KOPT-K1 (cell line): ENCODE measurements around the gene TRIM31.

ENCODE experiments used
- H3K27ac ChIP-seq: fragments of 200-600 bp; sonication (generic); 2 replicates; pipeline ENCODE4 v1.5.1; 2016; ENCODE audit warnings: antibody characterized with exemption, mild to moderate bottlenecking, low read depth, low read length; ENCODE audit not compliant: poor library complexity, severe bottlenecking
- H3K36me3 ChIP-seq: fragments of 200-600 bp; sonication (generic); 2 replicates; pipeline ENCODE4 v1.5.1; 2017; ENCODE audit warnings: antibody characterized with exemption, mild to moderate bottlenecking, low read length, moderate library complexity; ENCODE audit not compliant: insufficient read depth
- H3K9me3 ChIP-seq: fragments of 200-600 bp; sonication (generic); 2 replicates; pipeline ENCODE4 v1.5.1; 2017; ENCODE audit warnings: antibody characterized with exemption, low read length, mild to moderate bottlenecking; ENCODE audit not compliant: insufficient read depth, poor library complexity, severe bottlenecking

The TRIM31 gene

DNA sequence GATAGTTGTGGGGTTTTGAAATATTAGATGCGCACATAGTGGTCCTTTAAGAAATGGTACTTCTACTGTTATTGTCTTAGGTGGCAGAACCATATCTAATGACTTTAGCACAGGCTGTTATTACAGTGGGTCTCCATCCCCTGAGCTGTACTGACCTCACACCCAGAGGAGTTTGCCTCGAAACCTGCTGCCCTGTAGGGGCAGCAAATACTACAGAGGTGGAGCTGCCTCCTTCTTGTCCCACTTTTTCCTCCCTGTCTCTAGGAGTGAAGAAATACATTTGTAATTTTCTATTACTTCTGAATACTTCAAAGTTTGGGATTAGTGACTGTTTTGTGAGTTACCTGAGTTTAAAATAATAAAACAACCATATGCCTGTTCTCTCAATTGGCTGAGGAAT lies 8.2 kb downstream of the TRIM31 start:
- no peak overlapping the region for H3K27ac ChIP-seq
- no peaks in the 10 kb centered on the region for H3K36me3 ChIP-seq
- H3K9me3 ChIP-seq: no peaks in the 10 kb centered on the region

DNA sequence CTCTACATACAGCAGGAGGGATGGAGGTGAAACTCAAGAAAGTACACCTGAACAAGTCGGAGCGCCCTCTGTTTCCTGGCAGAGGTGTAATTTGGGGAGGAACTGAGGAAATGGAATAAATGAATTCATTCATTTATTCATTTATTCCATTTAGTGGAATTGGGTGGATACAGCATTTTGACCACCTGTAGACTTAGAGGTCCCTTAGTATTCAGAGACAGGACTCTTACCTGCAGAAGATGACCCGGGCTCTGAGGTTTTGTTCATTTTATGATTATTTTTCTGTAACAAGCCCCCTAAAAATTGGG lies 9.1 kb downstream of the TRIM31 start:
- H3K9me3 ChIP-seq: no peaks in the 10 kb centered on the region
- no peaks in the 10 kb centered on the region for H3K36me3 ChIP-seq

DNA sequence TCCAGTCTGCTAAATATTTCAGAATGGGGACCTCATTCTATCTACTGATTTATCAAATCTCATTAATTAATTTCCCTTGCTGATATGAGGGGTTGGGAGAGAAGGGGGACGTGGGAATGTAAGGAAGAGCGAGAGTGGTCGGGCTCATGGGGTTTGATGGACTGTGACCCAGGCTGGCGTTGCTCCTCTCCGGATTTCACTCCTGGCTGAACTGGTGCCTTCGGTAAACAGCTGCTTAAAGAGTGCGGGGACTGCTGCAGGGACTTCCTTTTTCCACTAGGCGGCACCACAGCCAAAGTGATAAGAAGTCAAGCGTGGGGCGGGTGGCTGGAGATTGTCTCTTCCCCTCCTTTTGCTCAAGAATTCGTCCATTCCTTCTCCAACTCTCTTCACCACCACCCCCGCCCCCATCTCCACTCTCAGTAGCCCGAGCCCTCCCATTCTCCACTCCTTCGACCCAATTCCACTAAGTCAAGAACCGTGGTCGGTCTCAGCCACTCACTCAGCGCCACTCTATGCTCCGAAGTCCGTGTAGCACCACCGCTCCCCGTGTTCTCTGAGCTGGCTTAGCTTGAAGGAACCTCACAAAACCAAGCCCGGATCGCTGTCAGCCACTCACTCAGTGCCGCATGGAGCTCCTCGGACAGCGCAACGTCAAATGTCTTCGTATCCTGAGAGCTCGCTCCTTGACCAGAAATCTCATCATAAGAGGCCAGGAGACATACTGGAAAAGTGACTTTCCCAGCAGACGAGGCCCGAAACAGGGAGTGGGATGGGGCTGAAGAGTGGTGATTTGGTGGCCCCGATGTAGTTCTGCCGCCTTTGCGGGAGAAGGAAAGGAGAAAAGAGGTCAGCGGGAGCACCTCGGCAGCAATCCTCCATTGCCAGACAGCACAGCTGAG lies 9.7 kb downstream of the TRIM31 start:
- Histone ChIP-seq H3K36me3 (no peaks in the 10 kb centered on the region), H3K27ac (no peak overlapping the region), H3K9me3 (no peaks in the 10 kb centered on the region)

More for the DNA sequence above, 9.1 kb downstream of the TRIM31 start:
- H3K27ac ChIP-seq: no peak overlapping the region

DNA sequence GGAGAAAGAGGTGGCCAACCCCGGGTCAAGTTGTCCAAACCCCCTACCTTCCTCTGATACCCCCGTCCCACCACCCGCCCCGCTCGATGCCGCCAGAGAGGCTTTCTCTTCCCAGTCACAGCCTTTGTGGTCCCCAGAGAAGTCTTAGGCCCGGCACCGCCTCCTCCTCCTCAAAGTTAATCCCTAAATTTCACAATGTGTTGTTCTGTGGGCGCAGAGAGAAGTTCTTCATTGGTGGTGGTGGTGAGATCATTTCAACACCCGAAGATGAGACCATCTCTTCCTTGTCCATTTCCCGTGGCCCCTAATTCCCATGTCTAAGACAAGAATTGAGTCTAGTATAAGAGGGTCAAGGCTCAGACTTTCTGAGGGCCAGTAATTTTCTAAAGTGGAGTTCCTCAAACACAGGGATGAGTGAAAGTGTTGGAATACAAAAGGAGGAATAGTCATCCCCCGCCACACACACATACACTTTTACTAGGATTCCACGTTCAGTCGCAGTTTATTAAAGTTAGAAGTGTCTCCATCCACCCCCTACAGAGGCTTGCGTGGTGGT lies 10.4 kb downstream of the TRIM31 start:
- Histone ChIP-seq H3K27ac (no peak overlapping the region), H3K36me3 (no peaks in the 10 kb centered on the region), H3K9me3 (no peaks in the 10 kb centered on the region)

DNA sequence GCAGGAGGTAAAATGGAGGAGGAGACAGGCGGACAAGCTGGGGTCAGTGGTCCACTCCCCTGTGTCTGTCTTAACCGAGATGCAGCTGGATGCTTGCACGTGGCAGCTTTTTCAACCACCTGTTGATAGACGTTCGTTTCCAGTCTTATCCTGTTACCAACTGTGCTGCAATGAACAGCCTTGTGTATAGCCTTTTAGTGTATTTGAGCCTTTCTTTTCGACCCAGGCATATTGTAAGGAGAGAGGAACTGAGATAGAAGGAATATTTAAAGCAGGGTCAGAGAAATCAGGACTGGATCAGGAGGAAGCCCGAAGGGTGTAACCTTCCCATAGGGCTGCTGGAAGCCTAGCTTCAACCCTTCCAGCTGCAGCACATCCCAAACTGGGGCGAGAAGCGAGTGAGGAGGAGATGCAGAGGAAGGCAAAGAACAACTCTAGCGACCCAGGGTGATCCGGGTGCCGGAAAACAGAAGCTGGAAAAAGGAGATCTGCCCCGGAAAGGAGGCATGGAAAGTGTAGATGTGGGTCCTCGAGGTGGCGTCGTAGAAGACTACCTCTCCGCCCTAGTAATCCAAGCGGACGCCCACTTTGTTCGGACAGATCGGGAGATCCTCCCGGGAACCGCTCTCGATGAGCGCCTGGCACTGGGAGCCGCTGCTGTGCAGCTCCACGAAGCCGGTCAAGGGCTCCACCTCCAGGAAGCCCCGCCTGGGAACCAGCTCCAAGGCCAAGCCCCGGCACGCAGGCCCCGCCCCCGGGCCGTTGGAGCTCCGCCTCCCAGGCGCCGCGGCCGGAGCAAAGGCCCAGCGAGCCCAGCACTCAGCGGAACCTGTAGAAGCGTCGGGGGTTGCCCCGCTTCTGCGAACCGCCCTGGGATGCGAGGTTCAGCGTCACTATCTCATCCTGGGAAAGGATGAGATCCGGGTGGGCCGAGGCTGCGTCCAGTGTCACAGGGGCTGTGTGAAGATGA lies 11.2 kb downstream of the TRIM31 start:
- Histone ChIP-seq H3K36me3 (no peaks in the 10 kb centered on the region), H3K9me3 (no peaks in the 10 kb centered on the region), H3K27ac (no peak overlapping the region)

DNA sequence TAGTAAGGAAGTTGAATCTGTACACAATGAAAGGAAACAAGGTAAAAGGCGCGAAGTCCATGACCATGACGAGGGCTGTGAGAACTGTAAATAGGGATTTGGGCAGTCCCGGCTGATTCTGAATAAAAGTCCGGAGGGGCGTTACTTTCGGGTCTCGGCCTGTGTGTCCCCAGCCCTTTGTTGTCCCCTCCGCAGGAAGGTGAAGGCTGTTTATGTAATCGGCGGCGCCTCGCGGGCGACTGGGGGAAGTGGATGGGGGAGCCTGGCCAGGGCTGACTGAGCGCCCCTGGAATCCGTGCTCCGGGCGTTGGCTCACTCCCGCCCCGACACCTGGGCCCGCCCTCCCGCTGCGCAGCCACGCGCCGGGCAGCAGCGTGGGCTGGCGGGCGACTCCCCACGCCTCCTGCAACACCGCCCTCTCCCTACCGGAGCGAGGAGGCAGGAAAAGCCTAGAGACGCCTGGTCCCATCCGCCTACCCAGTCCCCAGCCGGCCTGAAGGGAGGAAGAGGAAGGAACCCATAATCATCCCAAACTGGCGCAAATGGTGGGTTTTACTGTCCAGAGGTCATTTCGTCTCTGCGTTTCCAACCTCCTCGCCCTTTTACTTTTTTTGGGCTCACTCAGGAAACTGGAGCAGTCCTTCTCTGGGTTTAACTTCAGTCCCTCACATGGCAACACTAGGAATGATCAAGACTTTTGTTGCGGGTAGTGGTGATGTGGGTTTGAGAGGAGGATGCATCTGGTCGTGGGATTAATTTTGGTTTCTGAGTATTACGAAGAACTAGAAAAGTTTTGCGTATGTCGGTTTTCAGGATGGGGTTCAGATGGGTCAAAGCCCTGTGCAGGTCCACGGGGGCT lies 12.1 kb downstream of the TRIM31 start:
- Histone ChIP-seq H3K27ac (no peak overlapping the region), H3K36me3 (no peaks in the 10 kb centered on the region)

DNA sequence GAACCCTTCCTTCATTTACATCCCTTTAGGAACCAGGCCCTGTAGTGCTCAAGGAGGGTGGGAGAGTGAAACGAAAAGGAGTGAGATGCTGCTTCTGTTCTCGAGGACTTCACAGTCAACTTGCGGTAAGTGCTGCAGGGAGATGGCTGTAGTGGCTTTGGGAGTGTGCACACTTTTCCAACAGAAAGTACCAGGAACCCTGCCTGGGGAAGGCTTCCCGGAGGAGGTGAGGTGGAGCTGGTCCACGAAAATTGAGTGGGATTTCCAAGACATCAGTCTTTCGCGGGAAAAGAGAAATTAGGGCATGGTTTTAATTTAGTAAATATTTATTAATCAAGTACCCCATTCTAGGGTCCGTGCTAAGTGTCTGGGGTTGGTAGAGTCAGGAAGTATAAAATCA lies 12.7 kb downstream of the TRIM31 start:
- no peaks in the 10 kb centered on the region for H3K36me3 ChIP-seq
- H3K9me3 ChIP-seq: no peaks in the 10 kb centered on the region
- H3K27ac ChIP-seq: no peak overlapping the region

More for the DNA sequence above, 12.1 kb downstream of the TRIM31 start:
- H3K9me3 ChIP-seq: no peaks in the 10 kb centered on the region

DNA sequence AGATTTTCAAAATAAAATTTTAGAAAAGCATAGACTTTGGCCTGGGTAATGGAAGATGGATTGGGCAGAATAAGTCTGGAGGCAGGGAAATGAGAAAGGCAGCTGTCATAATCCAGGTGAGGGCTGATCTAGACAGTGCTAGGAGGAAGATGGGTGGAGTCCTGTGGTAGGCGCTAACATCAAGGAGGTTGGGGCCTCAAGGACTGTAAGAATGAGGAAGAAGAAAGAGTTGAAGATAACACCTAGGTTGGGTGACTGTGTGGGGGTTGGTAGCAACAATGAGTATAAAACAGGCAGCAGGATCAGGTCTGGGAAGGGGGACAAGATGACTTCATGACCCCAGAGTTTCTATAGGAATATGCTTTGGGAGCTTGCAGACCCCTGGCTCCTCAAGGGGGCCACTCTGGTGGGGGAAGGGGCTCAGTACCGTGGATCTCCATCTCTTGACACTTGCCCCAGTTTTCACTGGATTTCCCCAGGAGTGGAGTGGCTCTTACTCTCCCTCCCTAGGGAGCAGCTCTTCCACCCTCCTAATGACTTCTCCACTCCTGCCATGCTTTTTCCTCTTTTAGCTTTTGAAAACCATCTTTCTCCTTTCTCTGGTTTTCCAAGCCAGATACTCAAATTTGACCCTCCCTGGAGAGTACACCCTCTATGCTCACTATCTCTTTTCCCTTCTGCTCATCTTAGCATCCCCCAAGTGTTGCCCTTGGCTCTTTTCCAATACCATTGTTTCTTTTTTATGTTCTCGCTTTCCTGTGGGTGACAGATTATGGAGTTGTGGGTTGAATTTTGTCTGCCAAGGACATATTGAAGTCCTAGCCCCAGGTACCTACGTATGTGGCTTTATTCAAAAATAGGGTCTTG lies 14.8 kb downstream of the TRIM31 start:
- Histone ChIP-seq H3K9me3 (no peaks in the 10 kb centered on the region), H3K27ac (no peak overlapping the region), H3K36me3 (no peaks in the 10 kb centered on the region)

DNA sequence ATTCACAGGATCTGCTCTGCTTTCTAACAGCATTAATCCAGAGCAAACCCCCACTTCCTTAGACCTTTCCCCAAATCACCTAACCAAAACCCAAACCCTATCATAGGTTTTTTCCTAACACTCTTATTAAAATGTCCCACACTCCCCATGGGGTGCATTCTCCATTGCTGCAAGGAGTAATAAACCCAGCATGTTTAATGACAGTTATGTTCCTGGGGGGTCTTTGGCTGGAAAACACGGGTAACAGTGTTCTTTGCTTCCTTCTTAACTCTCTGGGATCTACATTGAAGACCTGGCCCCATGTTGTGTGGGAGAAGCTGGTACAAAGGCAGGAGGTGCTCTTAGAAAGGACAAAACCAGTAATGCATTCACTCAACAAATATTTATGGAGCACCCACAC lies 16.1 kb downstream of the TRIM31 start:
- Histone ChIP-seq H3K9me3 (no peaks in the 10 kb centered on the region), H3K27ac (no peak overlapping the region), H3K36me3 (no peaks in the 10 kb centered on the region)

DNA sequence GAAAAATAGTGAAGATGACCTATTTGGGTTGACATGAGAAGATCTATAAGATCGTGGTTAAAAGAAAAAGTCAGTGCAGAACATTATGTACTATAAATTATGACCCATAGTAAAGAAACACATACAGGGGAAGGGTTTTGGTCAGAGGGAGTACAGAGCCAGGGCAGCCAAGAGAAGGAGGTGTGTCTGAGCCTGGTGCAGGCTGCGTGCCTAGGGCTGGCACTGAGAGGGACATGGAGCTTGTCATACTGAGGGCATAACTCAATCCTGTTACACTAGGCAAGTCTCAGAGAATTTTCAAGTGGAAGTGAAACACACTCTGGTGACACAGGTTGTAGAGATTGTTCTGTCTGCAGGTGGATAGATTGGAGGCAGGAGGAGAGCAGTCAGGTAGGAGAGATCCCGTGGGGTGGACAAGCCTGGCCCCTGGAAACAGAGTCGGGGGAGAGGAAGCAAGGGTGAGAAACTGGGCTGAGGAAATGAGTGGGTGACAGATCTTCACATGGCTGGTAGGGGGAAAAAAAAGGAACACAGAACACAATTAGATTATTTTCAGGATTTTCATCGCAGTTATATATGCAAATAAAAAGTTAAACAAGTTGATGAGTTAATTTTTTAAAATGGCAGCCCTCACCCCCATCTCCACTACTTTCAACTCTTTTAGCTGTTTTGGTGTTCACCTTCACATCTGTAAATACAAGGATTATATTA lies 18.8 kb downstream of the TRIM31 start:
- Histone ChIP-seq H3K27ac (no peak overlapping the region), H3K36me3 (no peaks in the 10 kb centered on the region), H3K9me3 (no peaks in the 10 kb centered on the region)

DNA sequence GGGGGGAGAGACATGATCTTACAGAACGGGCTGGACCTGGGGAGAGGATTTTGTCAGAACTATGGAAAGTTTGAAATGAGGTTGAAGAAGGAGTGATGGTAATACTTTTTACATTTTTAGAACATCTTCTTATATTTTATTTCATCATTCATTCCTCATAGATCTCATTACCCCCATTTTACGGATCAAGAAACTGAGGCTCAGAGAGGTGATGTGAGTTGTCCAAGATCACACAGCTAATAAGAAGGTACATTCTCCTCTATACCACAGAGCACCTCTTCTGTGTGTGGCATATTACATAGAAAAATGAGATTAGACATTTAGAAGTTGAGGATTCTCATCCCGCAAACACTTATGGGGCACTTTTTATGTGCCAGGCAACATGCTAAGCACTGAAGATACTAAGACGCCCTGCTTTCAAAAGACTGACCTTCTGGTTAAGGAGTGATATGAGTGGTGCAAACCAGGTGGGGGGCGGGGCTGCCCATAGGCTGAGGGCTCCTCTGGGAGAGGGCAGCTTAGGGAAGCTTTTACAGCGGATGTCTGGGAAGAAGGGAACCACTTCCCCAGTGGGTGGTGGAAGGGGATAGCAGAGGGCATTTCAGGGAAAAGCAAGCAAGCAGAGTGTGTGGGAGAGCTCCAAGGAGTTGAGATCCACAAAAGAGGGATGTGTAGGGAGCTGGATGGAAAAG lies 19.9 kb downstream of the TRIM31 start:
- Histone ChIP-seq H3K9me3 (no peaks in the 10 kb centered on the region), H3K36me3 (no peaks in the 10 kb centered on the region), H3K27ac (no peak overlapping the region)

DNA sequence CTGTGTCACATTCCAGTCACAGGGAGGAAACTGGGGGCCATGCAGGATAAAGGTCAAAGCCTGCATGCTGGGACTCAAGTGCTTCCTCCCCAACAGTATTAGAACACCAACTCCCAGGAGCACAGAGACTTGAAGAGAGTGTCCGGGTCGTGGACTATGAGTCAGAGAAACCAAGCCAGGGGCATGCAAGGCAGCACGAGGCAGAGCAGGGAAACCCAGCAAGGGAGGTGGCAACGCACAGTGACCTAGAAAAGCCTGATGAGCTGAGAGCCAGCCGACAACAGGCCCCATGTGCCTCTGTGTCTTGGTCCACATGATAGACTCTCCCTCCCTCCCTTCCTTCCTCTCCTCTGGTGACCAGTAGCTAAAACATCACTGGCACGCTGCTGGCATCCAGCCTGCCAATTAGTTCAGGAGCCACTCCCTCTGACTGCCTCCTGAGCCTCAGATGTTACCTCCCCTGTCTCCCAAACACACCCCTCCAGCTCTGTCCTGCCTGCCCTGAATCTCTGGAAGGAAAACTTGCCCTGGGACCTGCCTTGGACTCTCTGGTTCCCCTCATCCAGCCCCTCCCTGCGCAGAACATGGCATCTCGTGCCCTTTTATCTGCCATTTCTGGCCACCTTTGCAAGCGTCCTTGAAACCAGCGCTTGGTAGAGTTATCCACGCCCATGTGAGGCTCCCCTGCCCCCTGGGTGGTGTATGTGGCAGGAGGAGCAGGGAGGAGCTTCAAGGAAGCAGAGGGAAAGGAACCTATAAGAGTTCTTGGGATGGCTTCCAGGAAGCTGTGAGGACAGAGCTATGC lies 21.1 kb downstream of the TRIM31 start:
- Histone ChIP-seq H3K36me3 (no peaks in the 10 kb centered on the region), H3K27ac (no peak overlapping the region)

More for the DNA sequence above, 21.1 kb downstream of the TRIM31 start:
- H3K9me3 ChIP-seq: no peaks in the 10 kb centered on the region
